IPS DF 6.9 (cell line): ENCODE results near the gene KRT2.

Source experiments
- DNase-seq: peaks from one replicate; pipeline ENCODE4 v3.0.0-alpha.2; 2013; ENCODE audit warnings: low read depth, low spot score
- H3K27ac ChIP-seq: one replicate; pipeline ENCODE4 v1.5.1; 2013; ENCODE audit warnings: low read length, control low read depth
- H3K27me3 ChIP-seq: 2 replicates; pipeline ENCODE4 v1.6.1; 2013; ENCODE audit warnings: mild to moderate bottlenecking, low read length; ENCODE audit not compliant: control insufficient read depth, insufficient read depth
- H3K36me3 ChIP-seq: 2 replicates; pipeline ENCODE4 v1.6.1; 2013; ENCODE audit warnings: low read length; ENCODE audit not compliant: control insufficient read depth, insufficient read depth
- H3K4me1 ChIP-seq: 2 replicates; pipeline ENCODE4 v1.6.1; 2013; ENCODE audit warnings: low read length; ENCODE audit not compliant: control insufficient read depth, insufficient read depth
- H3K4me3 ChIP-seq: 2 replicates; pipeline ENCODE4 v1.5.1; 2013; ENCODE audit warnings: mild to moderate bottlenecking, low read length
- H3K9me3 ChIP-seq: 2 replicates; pipeline ENCODE4 v1.6.1; 2013; ENCODE audit warnings: low read length, inconsistent platforms; ENCODE audit not compliant: control insufficient read depth, insufficient read depth
- WGBS: extraction: QIAGEN DNeasy Blood & Tissue Kit; methylation state at CpG from one replicate; pipeline ENCODE4 v1.1.7; 2013; ENCODE audit warnings: mixed read lengths, missing lambda C conversion rate; ENCODE audit not compliant: insufficient read length, insufficient coverage; 5-methylcytosine and 5-hydroxymethylcytosine counted together

The KRT2 gene

GRCh38 chr12:52600941-52601481, 51.0 kb downstream of the KRT2 start, which contains the start of gene KRT72:
Gene KRT72, minus strand, starts transcription at chr12:52601463. Its CDS starts 11 bp downstream, at chr12:52601452.
- Histone ChIP-seq H3K36me3 (no peaks in the 10 kb centered on the region), H3K4me1 (no peaks in the 10 kb centered on the region), H3K27me3 (no peaks in the 10 kb centered on the region), H3K27ac (no peak within 1 kb of the TSS), H3K9me3 (no peaks in the 10 kb centered on the region), H3K4me3 (no peak within 1 kb of the TSS)
- DNase-seq = no peak
- WGBS = no CpG with 5 or more reads among the region's 48 CpGs

GRCh38 chr12:52600475-52600874, 51.5 kb downstream of the KRT2 start:
- DNase-seq = no peak
- H3K27ac ChIP-seq = no peak overlapping the region
- no peaks in the 10 kb centered on the region for H3K27me3 ChIP-seq
- no peaks in the 10 kb centered on the region for H3K36me3 ChIP-seq
- WGBS = no CpG with 5 or more reads among the region's 12 CpGs
- no peak overlapping the region for H3K4me3 ChIP-seq
- no peaks in the 10 kb centered on the region for H3K4me1 ChIP-seq
- H3K9me3 ChIP-seq = no peaks in the 10 kb centered on the region

- H3K4me1 ChIP-seq = no peaks in the 10 kb centered on the region
- H3K9me3 ChIP-seq = no peaks in the 10 kb centered on the region
- WGBS = no CpG with 5 or more reads among the region's 2 CpGs
- no peak overlapping the region for H3K4me3 ChIP-seq
- DNase-seq = no peak
- no peaks in the 10 kb centered on the region for H3K27me3 ChIP-seq
- H3K36me3 ChIP-seq = no peaks in the 10 kb centered on the region
- no peak overlapping the region for H3K27ac ChIP-seq
Measured at GRCh38 chr12:52600071-52600470, 51.9 kb downstream of the KRT2 start.

- H3K27me3 ChIP-seq = no peaks in the 10 kb centered on the region
- H3K27ac ChIP-seq = no peak overlapping the region
- H3K4me1 ChIP-seq = no peaks in the 10 kb centered on the region
- DNase-seq = no peak
- H3K4me3 ChIP-seq = no peak overlapping the region
- H3K36me3 ChIP-seq = no peaks in the 10 kb centered on the region
- H3K9me3 ChIP-seq = no peaks in the 10 kb centered on the region
- no CpG with 5 or more reads among the region's 5 CpGs for WGBS
Measured at GRCh38 chr12:52598966-52599365, 53.0 kb downstream of the KRT2 start.
